Neural cell (in vitro differentiated cells): Measurements from ENCODE around the gene ZNF530. TPM values are rescaled to one million over a fixed set of nuclear protein-coding genes. Genes with fewer than 3 reads are reported as not detected.

Experiments used
- H2AFZ ChIP-seq: fragments of 200-600, 300-800 bp; sonication (generic), shearing (Covaris generic); 2 replicates; pipeline ENCODE4 v1.6.0; 2014; ENCODE audit warnings: low read depth, mild to moderate bottlenecking, antibody characterized with exemption, low read length, moderate library complexity
- H3F3A ChIP-seq: fragments of 200-600 bp; shearing (Covaris generic); 2 replicates; pipeline ENCODE4 v1.6.1; 2016; ENCODE audit warnings: mild to moderate bottlenecking, moderate library complexity, mixed read lengths, antibody characterized with exemption, low read length; ENCODE audit not compliant: insufficient read depth, poor library complexity, severe bottlenecking
- H3K27ac ChIP-seq: fragments of 200-600, 300-800 bp; sonication (generic), shearing (Covaris generic); 2 replicates; pipeline ENCODE4 v1.5.1; 2014; ENCODE audit warnings: mild to moderate bottlenecking, low read length, moderate library complexity
- H3K27me3 ChIP-seq: fragments of 300-800, 200-600 bp; sonication (generic), shearing (Covaris generic); 2 replicates; pipeline ENCODE4 v1.6.0; 2014; ENCODE audit warnings: mild to moderate bottlenecking, low read depth, low read length, moderate library complexity; ENCODE audit not compliant: insufficient read depth
- H3K36me3 ChIP-seq: fragments of 300-800, 200-600 bp; sonication (generic), shearing (Covaris generic); 2 replicates; pipeline ENCODE4 v1.5.1; 2014; ENCODE audit warnings: mild to moderate bottlenecking, antibody characterized with exemption, low read length, moderate library complexity; ENCODE audit not compliant: insufficient read depth
- H3K4me2 ChIP-seq: fragments of 300-800, 200-600 bp; sonication (generic), shearing (Covaris generic); 2 replicates; pipeline ENCODE4 v1.6.0; 2014; ENCODE audit warnings: mild to moderate bottlenecking, low read length
- H3K4me3 ChIP-seq: fragments of 300-800, 200-600 bp; sonication (generic), shearing (Covaris generic); 2 replicates; pipeline ENCODE4 v1.5.1; 2014; ENCODE audit warnings: mild to moderate bottlenecking, low read length, moderate library complexity
- H3K79me2 ChIP-seq: fragments of 200-600 bp; shearing (Covaris generic); replicated peaks from 2 replicates; pipeline ENCODE4 v1.6.0; 2014; ENCODE audit warnings: mild to moderate bottlenecking, low read length, moderate library complexity; ENCODE audit not compliant: insufficient read depth
- H3K9ac ChIP-seq: fragments of 300-800, 200-600 bp; sonication (generic), shearing (Covaris generic); 2 replicates; pipeline ENCODE4 v1.6.1; 2016; ENCODE audit warnings: mild to moderate bottlenecking, low read length, mixed read lengths
- H3K9me2 ChIP-seq: fragments of 200-600 bp; shearing (Covaris generic); 2 replicates; pipeline ENCODE4 v1.6.1; 2016; ENCODE audit warnings: mild to moderate bottlenecking, low read length, mixed read lengths; ENCODE audit not compliant: insufficient read depth
- H3K9me3 ChIP-seq: fragments of 200-600, 300-800 bp; sonication (generic), shearing (Covaris generic); 2 replicates; pipeline ENCODE4 v1.6.1; 2016; ENCODE audit warnings: mild to moderate bottlenecking, mixed run types, low read length, moderate library complexity, mixed read lengths
- H4K20me1 ChIP-seq: fragments of 200-600 bp; shearing (Covaris generic); 2 replicates; pipeline ENCODE4 v1.6.1; 2016; ENCODE audit warnings: mild to moderate bottlenecking, mixed run types; ENCODE audit not compliant: insufficient read depth
- CTCF ChIP-seq: fragments of 450-650 bp; IDR thresholded peaks from 2 replicates; pipeline ENCODE4 v1.5.1; 2014; ENCODE audit warnings: antibody characterized with exemption, mild to moderate bottlenecking, moderate library complexity; ENCODE audit not compliant: poor library complexity, severe bottlenecking
- EZH2 ChIP-seq: fragments of 200-600, 300-800 bp; shearing (Covaris generic), sonication (generic); IDR thresholded peaks from 2 replicates; pipeline ENCODE4 v1.6.1; 2014; ENCODE audit warnings: antibody characterized with exemption, low read length, borderline replicate concordance, mild to moderate bottlenecking; ENCODE audit not compliant: insufficient read depth, poor library complexity, severe bottlenecking
- POLR2AphosphoS5 ChIP-seq: IDR thresholded peaks from 2 replicates; pipeline ENCODE4 v1.6.1; 2012
- RAD21 ChIP-seq: fragments of 450-650 bp; conservative IDR thresholded peaks from 2 replicates; pipeline ENCODE4 v1.6.1; 2014; ENCODE audit warnings: antibody characterized with exemption, mild to moderate bottlenecking, moderate library complexity
- REST ChIP-seq: IDR thresholded peaks from 2 replicates; pipeline ENCODE4 v1.6.1; 2012; ENCODE audit warnings: borderline replicate concordance
- SMC3 ChIP-seq: fragments of 450-650 bp; conservative IDR thresholded peaks from 2 replicates; pipeline ENCODE4 v1.6.1; 2014; ENCODE audit warnings: antibody characterized with exemption, mild to moderate bottlenecking, moderate library complexity; ENCODE audit not compliant: poor library complexity
- TAF1 ChIP-seq: IDR thresholded peaks from 2 replicates; pipeline ENCODE4 v1.6.1; 2012; ENCODE audit warnings: low read depth
- polyA plus RNA-seq: library from polyadenylated mRNA; depleted of rRNA; stranded (reverse); fragments of >200 nt; gene quantifications from 2 replicates; pipeline ENCODE4 v1.2.3, GENCODE V29; 2014

ZNF530 gene
- polyA plus RNA-seq, 1 donor from 2014 or later: 11.6 TPM

DNA sequence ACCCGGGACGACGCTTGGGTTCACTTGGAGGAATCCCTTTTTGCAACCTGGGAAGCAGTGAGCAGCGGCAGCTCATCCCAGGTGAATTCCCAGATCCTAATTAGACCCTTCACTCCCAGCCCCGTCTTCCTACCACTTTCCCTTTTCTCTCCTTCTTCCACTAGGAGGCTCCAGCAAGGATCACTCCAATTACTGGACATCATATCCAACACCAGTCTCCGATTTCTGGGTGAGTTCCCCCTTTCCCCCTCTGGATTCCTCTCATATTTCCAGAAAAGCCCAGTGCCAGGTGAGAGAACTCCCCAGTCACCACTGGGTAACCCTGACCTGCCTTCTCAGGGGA, 51.9 kb downstream of the ZNF530 start:
- no peak overlapping the region for H3K4me3 ChIP-seq

DNA sequence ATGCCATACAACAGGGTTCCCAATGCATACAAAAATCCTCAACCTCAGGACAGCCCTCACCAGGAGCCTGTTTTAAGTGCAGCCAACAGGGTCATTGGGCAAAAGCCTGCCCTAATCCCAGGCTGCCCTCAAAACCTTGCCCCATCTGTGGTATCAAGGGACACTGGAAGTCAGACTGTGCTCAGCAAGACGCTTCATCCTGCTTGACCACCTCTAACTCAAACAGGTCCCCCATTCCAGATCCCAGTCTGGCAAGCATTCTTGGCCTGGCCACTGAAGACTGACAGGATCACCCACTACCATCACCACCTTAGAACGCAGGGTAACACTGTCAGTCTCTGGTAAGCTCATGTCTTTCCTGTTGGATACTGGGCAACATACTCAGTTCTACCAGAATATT, 54.0 kb downstream of the ZNF530 start:
- no peaks in the 10 kb centered on the region for H3F3A ChIP-seq
- no peak overlapping the region for H3K4me2 ChIP-seq
- H3K4me3 ChIP-seq: no peak overlapping the region
- no peaks in the 10 kb centered on the region for H3K9me3 ChIP-seq
- no peaks in the 10 kb centered on the region for H3K36me3 ChIP-seq
- no peak overlapping the region for H3K9ac ChIP-seq
- no peaks in the 10 kb centered on the region for H4K20me1 ChIP-seq
- H3K79me2 ChIP-seq: no peaks in the 10 kb centered on the region
- TF ChIP-seq CTCF: no peak
- TF ChIP-seq RAD21: no peak
- H3K27me3 ChIP-seq: no peaks in the 10 kb centered on the region
- H2AFZ ChIP-seq: no peak overlapping the region
- H3K9me2 ChIP-seq: no peaks in the 10 kb centered on the region
- no peak overlapping the region for H3K27ac ChIP-seq

More for the DNA sequence above, 51.9 kb downstream of the ZNF530 start:
- H3K27me3 ChIP-seq: no peaks in the 10 kb centered on the region
- H3K9ac ChIP-seq: no peak overlapping the region
- H3K79me2 ChIP-seq: no peaks in the 10 kb centered on the region
- no peaks in the 10 kb centered on the region for H3K9me3 ChIP-seq
- no peak overlapping the region for H3K27ac ChIP-seq
- H4K20me1 ChIP-seq: no peaks in the 10 kb centered on the region
- H3K4me2 ChIP-seq: no peak overlapping the region
- H3F3A ChIP-seq: no peaks in the 10 kb centered on the region
- no peak overlapping the region for H2AFZ ChIP-seq
- no peaks in the 10 kb centered on the region for H3K9me2 ChIP-seq
- H3K36me3 ChIP-seq: no peaks in the 10 kb centered on the region
- TF ChIP-seq RAD21 (no peak), EZH2 (no peak), SMC3 (no peak), REST (no peak), POLR2AphosphoS5 (no peak), CTCF (no peak), TAF1 (no peak)
